Parathyroid adenoma (tissue), 2 donors: ENCODE results near the gene LAMA3.

ENCODE experiments used
- H2AFZ ChIP-seq: fragments of 300-600 bp; sonication (generic); one replicate; pipeline ENCODE4 v1.7.0; 2017; ENCODE audit warnings: antibody characterized with exemption, mild to moderate bottlenecking
- H3K27ac ChIP-seq: fragments of 300-600 bp; sonication (generic); one replicate; pipeline ENCODE4 v1.7.0; 2017
- H3K27me3 ChIP-seq: fragments of 300-600 bp; sonication (generic); one replicate; pipeline ENCODE4 v1.7.0; 2017; ENCODE audit warnings: low read length; ENCODE audit not compliant: control insufficient read depth, insufficient read depth
- H3K36me3 ChIP-seq: fragments of 300-600 bp; sonication (generic); one replicate; pipeline ENCODE4 v1.7.0; 2017; ENCODE audit warnings: low read length; ENCODE audit not compliant: control insufficient read depth, insufficient read depth
- H3K4me1 ChIP-seq: fragments of 300-600 bp; sonication (generic); one replicate; pipeline ENCODE4 v1.7.0; 2017; ENCODE audit warnings: control low read depth
- H3K4me2 ChIP-seq: fragments of 300-600 bp; sonication (generic); one replicate; pipeline ENCODE4 v1.7.0; 2017; ENCODE audit warnings: low read length
- H3K4me3 ChIP-seq: fragments of 300-600 bp; sonication (generic); one replicate; pipeline ENCODE4 v1.7.0; 2017; ENCODE audit warnings: low read depth, low read length
- H3K79me2 ChIP-seq: fragments of 300-600 bp; sonication (generic); one replicate; pipeline ENCODE4 v1.7.0; 2017; ENCODE audit warnings: control low read depth
- H3K9ac ChIP-seq: fragments of 300-600 bp; sonication (generic); one replicate; pipeline ENCODE4 v1.7.0; 2017; ENCODE audit warnings: mild to moderate bottlenecking
- H3K9me3 ChIP-seq: fragments of 300-600 bp; sonication (generic); one replicate; pipeline ENCODE4 v1.7.0; 2017; ENCODE audit warnings: low read length; ENCODE audit not compliant: control insufficient read depth
- CTCF ChIP-seq: fragments of 300-600 bp; sonication (generic); IDR thresholded peaks from one replicate; pipeline ENCODE4 v1.7.0; 2017; ENCODE audit warnings: antibody characterized with exemption, mild to moderate bottlenecking
- donor health status: primary hyperparathyroidism.

LAMA3 gene

GRCh38 chr18:23936381-23936958 is 247.2 kb downstream of the LAMA3 start:
- no peaks in the 10 kb centered on the region for H3K36me3 ChIP-seq
- H3K9ac ChIP-seq: no peak overlapping the region
- no peak overlapping the region for H3K4me2 ChIP-seq
- no peaks in the 10 kb centered on the region for H3K9me3 ChIP-seq
- no peak overlapping the region for H3K4me3 ChIP-seq
- H3K27ac ChIP-seq: no peak overlapping the region
- H3K4me1 ChIP-seq: peaks cover 6% of the 10 kb centered on the region
- no peak overlapping the region for H2AFZ ChIP-seq
- no peak for TF ChIP-seq CTCF
- no peaks in the 10 kb centered on the region for H3K79me2 ChIP-seq
- no peaks in the 10 kb centered on the region for H3K27me3 ChIP-seq

- no peaks in the 10 kb centered on the region for H3K79me2 ChIP-seq
- H3K27me3 ChIP-seq: no peaks in the 10 kb centered on the region
- no peak overlapping the region for H3K4me2 ChIP-seq
- no peak overlapping the region for H3K9ac ChIP-seq
- no peak overlapping the region for H3K27ac ChIP-seq
- H3K36me3 ChIP-seq: no peaks in the 10 kb centered on the region
- H3K4me1 ChIP-seq: peaks cover under 1% of the 10 kb centered on the region
- no peaks in the 10 kb centered on the region for H3K9me3 ChIP-seq
- no peak overlapping the region for H2AFZ ChIP-seq
- no peak overlapping the region for H3K4me3 ChIP-seq
- TF ChIP-seq CTCF: no peak
Measured at GRCh38 chr18:23938043-23938756, 248.9 kb downstream of the LAMA3 start.

GRCh38 chr18:23938901-23939341 is 249.7 kb downstream of the LAMA3 start:
- no peaks in the 10 kb centered on the region for H3K79me2 ChIP-seq
- H3K27me3 ChIP-seq: no peaks in the 10 kb centered on the region
- no peaks in the 10 kb centered on the region for H3K4me1 ChIP-seq
- H3K27ac ChIP-seq: no peak overlapping the region
- H3K36me3 ChIP-seq: no peaks in the 10 kb centered on the region
- H3K4me2 ChIP-seq: no peak overlapping the region
- H3K4me3 ChIP-seq: no peak overlapping the region
- no peak overlapping the region for H3K9ac ChIP-seq
- no peaks in the 10 kb centered on the region for H3K9me3 ChIP-seq
- H2AFZ ChIP-seq: no peak overlapping the region
- no peak for TF ChIP-seq CTCF

- no peaks in the 10 kb centered on the region for H3K79me2 ChIP-seq
- no peak overlapping the region for H3K4me2 ChIP-seq
- no peaks in the 10 kb centered on the region for H3K36me3 ChIP-seq
- TF ChIP-seq CTCF: no peak
- H3K27me3 ChIP-seq: no peaks in the 10 kb centered on the region
- no peaks in the 10 kb centered on the region for H3K9me3 ChIP-seq
- H3K9ac ChIP-seq: no peak overlapping the region
- H3K4me1 ChIP-seq: no peaks in the 10 kb centered on the region
- no peak overlapping the region for H2AFZ ChIP-seq
- H3K4me3 ChIP-seq: no peak overlapping the region
- H3K27ac ChIP-seq: no peak overlapping the region
Measured at GRCh38 chr18:23939366-23939765, 250.1 kb downstream of the LAMA3 start.

- Histone ChIP-seq H3K4me1 (no peaks in the 10 kb centered on the region), H3K36me3 (no peaks in the 10 kb centered on the region), H3K4me3 (no peak overlapping the region), H3K27me3 (no peaks in the 10 kb centered on the region), H2AFZ (no peak overlapping the region), H3K27ac (no peak overlapping the region), H3K4me2 (no peak overlapping the region), H3K79me2 (no peaks in the 10 kb centered on the region), H3K9ac (no peak overlapping the region), H3K9me3 (no peaks in the 10 kb centered on the region)
- no peak for TF ChIP-seq CTCF
Measured at GRCh38 chr18:23939896-23940295, 250.6 kb downstream of the LAMA3 start.
